Choroid plexus epithelial cell (primary cell): Measurements from ENCODE around the gene KLHL1.

Experiments used
- DNase-seq: peaks from one replicate; pipeline ENCODE4 v3.0.0-alpha.2; 2010; ENCODE audit warnings: low read depth
- H3K4me3 ChIP-seq: 2 replicates; pipeline ENCODE4 v1.5.1; 2011; ENCODE audit warnings: low read depth, mild to moderate bottlenecking, control low read depth, low read length, moderate library complexity
- TF ChIP-seq, protein P1 (sequence below): conservative IDR thresholded peaks from 2 replicates; pipeline ENCODE4 v1.5.1; 2011; ENCODE audit warnings: low read depth, mild to moderate bottlenecking, control low read depth, inconsistent platforms, low read length, moderate library complexity

The KLHL1 gene

DNA sequence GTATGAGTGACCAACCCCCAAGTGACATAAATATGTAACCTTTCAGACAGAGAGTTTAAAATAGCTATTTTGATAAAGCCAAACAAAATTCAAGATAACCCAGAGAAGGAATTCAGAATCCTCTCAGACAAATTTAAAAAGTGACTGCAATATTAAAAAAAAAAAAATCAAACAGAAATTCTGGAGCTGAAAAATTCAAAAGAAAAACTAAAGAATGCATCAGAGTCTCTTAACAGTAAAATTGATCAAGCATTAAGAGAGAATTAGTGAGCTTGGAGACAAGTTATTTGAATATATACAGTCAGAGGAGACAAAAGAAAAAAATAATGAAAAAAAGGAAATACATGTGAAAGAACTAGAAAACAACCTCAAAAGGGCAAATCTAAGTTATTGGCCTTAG lies 53.7 kb downstream of the KLHL1 start:
- no peak overlapping the region for H3K4me3 ChIP-seq
- TF ChIP-seq, protein P1, sequence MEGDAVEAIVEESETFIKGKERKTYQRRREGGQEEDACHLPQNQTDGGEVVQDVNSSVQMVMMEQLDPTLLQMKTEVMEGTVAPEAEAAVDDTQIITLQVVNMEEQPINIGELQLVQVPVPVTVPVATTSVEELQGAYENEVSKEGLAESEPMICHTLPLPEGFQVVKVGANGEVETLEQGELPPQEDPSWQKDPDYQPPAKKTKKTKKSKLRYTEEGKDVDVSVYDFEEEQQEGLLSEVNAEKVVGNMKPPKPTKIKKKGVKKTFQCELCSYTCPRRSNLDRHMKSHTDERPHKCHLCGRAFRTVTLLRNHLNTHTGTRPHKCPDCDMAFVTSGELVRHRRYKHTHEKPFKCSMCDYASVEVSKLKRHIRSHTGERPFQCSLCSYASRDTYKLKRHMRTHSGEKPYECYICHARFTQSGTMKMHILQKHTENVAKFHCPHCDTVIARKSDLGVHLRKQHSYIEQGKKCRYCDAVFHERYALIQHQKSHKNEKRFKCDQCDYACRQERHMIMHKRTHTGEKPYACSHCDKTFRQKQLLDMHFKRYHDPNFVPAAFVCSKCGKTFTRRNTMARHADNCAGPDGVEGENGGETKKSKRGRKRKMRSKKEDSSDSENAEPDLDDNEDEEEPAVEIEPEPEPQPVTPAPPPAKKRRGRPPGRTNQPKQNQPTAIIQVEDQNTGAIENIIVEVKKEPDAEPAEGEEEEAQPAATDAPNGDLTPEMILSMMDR = no peak
- no peak for DNase-seq

DNA sequence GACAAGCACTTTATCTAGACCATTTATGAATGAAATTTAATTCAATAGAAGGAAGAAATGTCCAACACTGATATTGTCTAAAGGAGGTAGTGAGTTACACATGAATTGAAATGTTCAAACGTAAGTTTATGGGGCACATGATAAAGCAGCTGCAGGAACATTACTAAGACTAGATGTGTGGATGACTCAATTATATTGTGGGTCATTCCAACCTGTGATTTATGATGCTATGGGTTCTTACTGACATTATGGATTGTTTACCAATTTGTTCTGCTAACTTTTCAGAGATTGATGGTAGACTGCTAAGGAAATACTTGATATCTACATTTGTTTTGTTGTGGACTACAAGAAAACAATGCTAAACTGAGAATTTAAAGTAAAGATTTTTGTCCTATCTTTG lies 56.7 kb downstream of the KLHL1 start:
- no peak overlapping the region for H3K4me3 ChIP-seq
- TF ChIP-seq, protein P1 = no peak
- DNase-seq = no peak

DNA sequence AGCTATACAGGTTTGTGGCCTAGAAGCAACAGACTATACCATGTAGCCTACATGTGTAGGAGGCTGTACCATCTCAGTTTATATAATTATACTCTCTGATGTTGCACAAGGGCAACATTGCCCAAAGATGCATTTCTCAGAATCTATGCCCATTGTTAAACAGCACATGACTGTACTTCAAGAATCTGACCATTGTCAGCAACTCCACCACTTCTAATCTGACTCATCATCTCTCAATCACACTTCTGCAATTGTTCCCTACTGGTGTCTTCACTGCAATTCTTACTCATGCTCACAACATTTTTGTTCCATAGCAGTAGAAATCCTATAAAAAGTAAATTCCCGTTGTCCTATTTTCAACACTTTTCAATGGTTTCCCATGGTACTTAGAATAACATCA lies 64.6 kb downstream of the KLHL1 start:
- TF ChIP-seq, protein P1 = no peak
- no peak overlapping the region for H3K4me3 ChIP-seq
- no peak for DNase-seq

DNA sequence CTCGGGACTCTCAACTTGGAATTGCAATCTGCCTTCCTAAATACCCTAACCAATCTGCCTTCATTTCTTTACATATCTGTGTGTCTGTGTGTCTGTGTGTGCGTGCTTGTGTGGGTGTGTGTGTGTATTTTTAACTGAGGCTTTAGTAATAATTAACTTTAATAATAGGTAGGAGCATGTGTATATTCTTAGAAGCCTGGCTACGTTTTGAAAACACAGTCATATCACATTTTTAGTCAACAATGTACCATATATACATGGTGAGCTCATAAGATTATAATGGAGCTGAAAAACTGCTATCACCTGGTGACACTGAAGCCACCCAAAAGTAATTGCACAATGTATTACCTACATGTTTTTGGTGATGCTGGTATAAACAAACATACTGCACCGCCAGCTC lies 66.1 kb downstream of the KLHL1 start:
- no peak for DNase-seq
- TF ChIP-seq, protein P1 = no peak
- no peak overlapping the region for H3K4me3 ChIP-seq

DNA sequence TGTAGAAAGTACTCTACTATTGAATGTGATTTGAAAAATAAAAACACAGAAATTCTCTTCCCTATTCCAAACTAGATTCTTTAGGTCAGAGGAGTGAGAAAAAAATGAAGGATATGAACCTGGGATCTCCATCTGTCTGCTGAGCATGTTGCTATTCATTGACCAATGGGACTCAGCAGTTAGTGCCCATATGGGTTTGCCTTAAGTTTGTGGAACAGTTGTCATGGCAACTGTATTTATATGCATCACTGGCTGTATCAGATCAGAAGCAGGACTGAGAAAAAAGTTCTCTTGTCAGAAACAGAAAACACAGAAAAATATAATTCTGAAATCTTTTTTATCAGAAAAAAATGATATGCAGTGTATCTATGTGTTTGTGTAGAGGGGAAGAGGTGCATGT lies 74.0 kb downstream of the KLHL1 start:
- TF ChIP-seq, protein P1 = no peak
- H3K4me3 ChIP-seq = no peak overlapping the region
- no peak for DNase-seq

DNA sequence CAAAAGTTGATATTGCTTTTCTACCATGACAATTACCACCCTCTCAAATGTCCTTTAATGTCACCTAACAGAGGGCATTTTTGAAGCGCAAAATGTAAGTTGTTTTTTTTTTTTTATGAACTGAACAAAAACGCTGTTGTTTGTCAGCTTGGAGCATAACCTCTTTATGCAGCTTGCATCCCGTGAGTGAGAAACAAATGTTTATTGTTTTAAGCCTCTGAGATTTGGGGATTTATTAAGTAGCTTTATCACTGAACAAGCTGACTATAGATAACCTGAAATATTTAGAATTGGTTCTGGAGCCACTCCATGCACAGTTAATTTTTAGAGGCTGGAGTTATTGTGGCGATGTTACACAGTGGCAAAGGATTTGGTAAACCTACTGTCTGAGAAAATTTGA lies 80.7 kb downstream of the KLHL1 start:
- H3K4me3 ChIP-seq = no peak overlapping the region
- no peak for DNase-seq
- TF ChIP-seq, protein P1 = no peak

DNA sequence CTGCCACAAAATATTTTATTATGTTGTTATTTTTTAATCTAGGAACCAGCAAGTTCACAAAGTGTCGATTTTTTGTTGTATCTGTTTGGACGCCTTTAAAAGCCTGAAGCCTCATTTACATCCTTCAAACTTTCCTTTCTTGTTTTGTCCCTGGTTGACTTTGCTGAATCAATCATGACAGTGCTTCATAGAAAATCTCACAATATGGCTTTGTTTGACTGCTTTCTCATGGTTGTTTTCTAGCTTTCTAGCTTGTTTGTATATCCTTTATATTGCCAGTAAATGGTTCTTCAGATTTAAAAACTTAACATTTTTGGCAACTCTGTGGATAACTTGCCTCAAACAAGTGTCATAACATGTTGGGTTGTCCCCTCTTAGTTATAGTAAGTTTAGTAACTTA lies 84.7 kb downstream of the KLHL1 start:
- TF ChIP-seq, protein P1 = no peak
- H3K4me3 ChIP-seq = no peak overlapping the region
- no peak for DNase-seq
